Measurements from ENCODE around the gene FAM50B.

The FAM50B gene

DNA sequence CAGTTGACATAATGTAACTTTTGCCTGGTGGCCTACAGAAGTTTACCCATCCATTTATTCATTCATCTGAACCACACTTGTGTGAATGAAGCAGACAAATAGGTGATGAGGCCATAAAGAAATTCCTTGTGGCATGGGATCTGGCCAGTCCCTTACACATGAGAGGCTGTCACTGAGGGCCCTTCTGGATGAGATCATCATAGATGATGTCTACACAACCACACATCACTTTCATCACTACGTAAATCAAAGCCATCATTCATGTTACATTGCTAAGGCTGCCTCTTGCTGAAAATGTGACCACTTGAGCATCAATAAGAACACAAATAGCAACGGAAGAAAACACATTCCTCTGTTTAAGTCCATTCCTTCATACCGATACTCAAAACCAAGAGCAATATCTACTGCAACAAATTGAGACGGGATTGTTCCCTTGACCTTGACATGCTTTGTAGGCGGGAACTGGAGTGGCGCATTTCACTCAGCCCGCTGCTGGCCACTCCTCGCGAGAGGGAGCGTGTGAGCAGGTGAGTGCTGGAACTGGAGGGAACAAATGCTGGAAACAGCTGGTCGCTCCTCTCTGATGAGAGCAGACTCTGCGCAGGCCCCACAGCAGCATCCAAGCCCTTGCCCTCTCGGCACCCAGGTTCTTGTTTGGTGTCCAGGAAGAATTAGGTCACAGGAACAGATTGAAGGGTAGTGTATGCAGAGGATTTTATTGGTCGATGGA lies 49.3 kb downstream of the FAM50B start:
- DNase-seq = no peak

GRCh38 chr6:3899061-3899460 lies 49.9 kb downstream of the FAM50B start:
- no peak for DNase-seq

- DNase-seq = no peak
These were observed 50.8 kb downstream of the FAM50B start for GRCh38 chr6:3899970-3900439.
